HepG2 (cell line): ENCODE measurements around the gene SIGLEC1. TPM values are rescaled to one million over a fixed set of nuclear protein-coding genes. Genes with fewer than 3 reads are reported as not detected.

Experiments used
- ATF7 ChIP-seq, 2 experiments: fragments of 450-650 bp in 1 of 2; sonication (generic) in 1 of 2; formaldehyde crosslinking in 1 of 2; IDR thresholded peaks; 2 replicates each; pipeline versions ENCODE4 v1.4.0 to v1.6.1; 2016 to 2020; ENCODE audit warnings: antibody characterized with exemption in 1 of 2, mild to moderate bottlenecking in 1 of 2, missing genetic modification reagents in 1 of 2
- FOXK2 ChIP-seq: fragments of 450-650 bp; IDR thresholded peaks from 2 replicates; pipeline ENCODE4 v1.6.1; 2016
- HDAC6 ChIP-seq: fragments of 200-600 bp; sonication (generic); IDR thresholded peaks from 2 replicates; pipeline ENCODE4 v1.7.0; 2017; ENCODE audit warnings: mild to moderate bottlenecking, antibody characterized with exemption, low read length, low read depth
- JUN ChIP-seq: sonication (generic); formaldehyde crosslinking; IDR thresholded peaks from 2 replicates; pipeline ENCODE4 v1.4.0; 2020; ENCODE audit warnings: mild to moderate bottlenecking, missing genetic modification reagents
- MIER2 ChIP-seq: IDR thresholded peaks from 2 replicates; pipeline ENCODE4 v1.6.1; 2016; ENCODE audit warnings: missing biosample characterization, missing genetic modification reagents
- MIER3 ChIP-seq: IDR thresholded peaks from 2 replicates; pipeline ENCODE4 v1.6.1; 2016; ENCODE audit warnings: missing compliant biosample characterization, borderline replicate concordance
- PAX8 ChIP-seq: sonication (generic); formaldehyde crosslinking; IDR thresholded peaks from 2 replicates; pipeline ENCODE4 v1.8.0; 2022; ENCODE audit warnings: mild to moderate bottlenecking, missing genetic modification reagents, borderline replicate concordance
- RAD21 ChIP-seq: fragments of 450-650 bp; formaldehyde crosslinking; IDR thresholded peaks from 2 replicates; pipeline ENCODE4 v1.5.0; 2020; ENCODE audit warnings: mild to moderate bottlenecking
- ZBTB7B ChIP-seq: sonication (generic); formaldehyde crosslinking; IDR thresholded peaks from 2 replicates; pipeline ENCODE4 v1.4.0; 2020; ENCODE audit warnings: missing genetic modification reagents
- ZNF367 ChIP-seq: sonication (generic); formaldehyde crosslinking; IDR thresholded peaks from 2 replicates; pipeline ENCODE4 v1.4.0; 2020; ENCODE audit warnings: missing genetic modification reagents, borderline replicate concordance
- ZNF570 ChIP-seq: sonication (generic); formaldehyde crosslinking; IDR thresholded peaks from 2 replicates; pipeline ENCODE4 v1.4.0; 2020; ENCODE audit warnings: mild to moderate bottlenecking, missing genetic modification reagents, borderline replicate concordance
- ZNF724P ChIP-seq: sonication (generic); formaldehyde crosslinking; IDR thresholded peaks from 2 replicates; pipeline ENCODE4 v1.8.0; 2022; ENCODE audit warnings: missing genetic modification reagents, borderline replicate concordance
- polyA plus RNA-seq, 8 experiments: library from polyadenylated mRNA; depleted of rRNA in 3 of 8; stranded (reverse) in 7 of 8; unstranded in 1 of 8; fragments of >200 nt; fragmentation: Illumina TruSeq in 4 of 8; extraction: Trizol in 4 of 8; gene quantifications; 2 replicates each; pipeline versions ENCODE4 v1.2.1 to v1.2.3, GENCODE V29; 2011 to 2016; ENCODE audit warnings: low read depth in 4 of 8, missing spikeins in 1 of 8, mixed read lengths in 1 of 8; ENCODE audit not compliant: insufficient read depth in 1 of 8
- total RNA-seq, 5 experiments: library from RNA; depleted of rRNA; stranded (reverse); fragments of >200 nt; fragmentation: Illumina TruSeq; extraction: Trizol; gene quantifications; 2 replicates each; pipeline ENCODE4 v1.2.3, GENCODE V29; 2016; ENCODE audit warnings: low read depth in 1 of 5
- TF ChIP-seq, protein P1 (sequence below): sonication (generic); formaldehyde crosslinking; IDR thresholded peaks from 2 replicates; pipeline ENCODE4 v1.9.0; 2021; ENCODE audit warnings: mild to moderate bottlenecking, missing genetic modification reagents
- TF ChIP-seq, protein P2 (sequence below): sonication (generic); formaldehyde crosslinking; IDR thresholded peaks from 2 replicates; pipeline ENCODE4 v1.4.0; 2020; ENCODE audit warnings: missing genetic modification reagents; ENCODE audit errors: not compliant biosample characterization
- TF ChIP-seq, protein P3 (sequence below): sonication (generic); formaldehyde crosslinking; IDR thresholded peaks from 2 replicates; pipeline ENCODE4 v1.4.0; 2020; ENCODE audit warnings: mild to moderate bottlenecking, missing genetic modification reagents
- TF ChIP-seq, protein P4 (sequence below): IDR thresholded peaks from 2 replicates; pipeline ENCODE4 v1.6.1; 2016; ENCODE audit warnings: missing biosample characterization, missing genetic modification reagents, low read depth

Gene SIGLEC1
- total and polyA plus RNA-seq, 2 of the 13 experiments (the other 11 are each of a cell fraction or from before 2014, with no cell fraction given) = 0.01 TPM; not detected in 1

DNA sequence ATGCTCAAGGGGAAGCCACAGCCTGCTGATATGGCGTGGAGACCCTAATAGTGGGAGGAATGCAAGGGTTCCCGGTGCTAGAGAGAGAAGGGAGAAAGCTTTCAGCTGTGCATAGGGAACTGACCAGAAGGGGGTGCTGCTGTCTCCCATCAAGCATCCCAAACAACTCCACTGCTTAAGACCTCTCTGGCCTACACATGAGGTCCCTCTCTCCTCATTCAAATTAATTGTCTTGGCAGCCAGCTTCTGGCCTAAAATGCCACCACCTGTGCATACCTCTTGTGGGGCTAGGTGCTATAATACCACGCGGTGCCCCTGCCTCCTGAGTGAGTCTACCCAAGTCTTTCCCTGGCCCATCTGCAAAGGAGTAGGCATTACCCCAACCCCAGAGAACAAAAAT, 40.7 kb upstream of the SIGLEC1 start (continued):
- TF ChIP-seq, protein P1, sequence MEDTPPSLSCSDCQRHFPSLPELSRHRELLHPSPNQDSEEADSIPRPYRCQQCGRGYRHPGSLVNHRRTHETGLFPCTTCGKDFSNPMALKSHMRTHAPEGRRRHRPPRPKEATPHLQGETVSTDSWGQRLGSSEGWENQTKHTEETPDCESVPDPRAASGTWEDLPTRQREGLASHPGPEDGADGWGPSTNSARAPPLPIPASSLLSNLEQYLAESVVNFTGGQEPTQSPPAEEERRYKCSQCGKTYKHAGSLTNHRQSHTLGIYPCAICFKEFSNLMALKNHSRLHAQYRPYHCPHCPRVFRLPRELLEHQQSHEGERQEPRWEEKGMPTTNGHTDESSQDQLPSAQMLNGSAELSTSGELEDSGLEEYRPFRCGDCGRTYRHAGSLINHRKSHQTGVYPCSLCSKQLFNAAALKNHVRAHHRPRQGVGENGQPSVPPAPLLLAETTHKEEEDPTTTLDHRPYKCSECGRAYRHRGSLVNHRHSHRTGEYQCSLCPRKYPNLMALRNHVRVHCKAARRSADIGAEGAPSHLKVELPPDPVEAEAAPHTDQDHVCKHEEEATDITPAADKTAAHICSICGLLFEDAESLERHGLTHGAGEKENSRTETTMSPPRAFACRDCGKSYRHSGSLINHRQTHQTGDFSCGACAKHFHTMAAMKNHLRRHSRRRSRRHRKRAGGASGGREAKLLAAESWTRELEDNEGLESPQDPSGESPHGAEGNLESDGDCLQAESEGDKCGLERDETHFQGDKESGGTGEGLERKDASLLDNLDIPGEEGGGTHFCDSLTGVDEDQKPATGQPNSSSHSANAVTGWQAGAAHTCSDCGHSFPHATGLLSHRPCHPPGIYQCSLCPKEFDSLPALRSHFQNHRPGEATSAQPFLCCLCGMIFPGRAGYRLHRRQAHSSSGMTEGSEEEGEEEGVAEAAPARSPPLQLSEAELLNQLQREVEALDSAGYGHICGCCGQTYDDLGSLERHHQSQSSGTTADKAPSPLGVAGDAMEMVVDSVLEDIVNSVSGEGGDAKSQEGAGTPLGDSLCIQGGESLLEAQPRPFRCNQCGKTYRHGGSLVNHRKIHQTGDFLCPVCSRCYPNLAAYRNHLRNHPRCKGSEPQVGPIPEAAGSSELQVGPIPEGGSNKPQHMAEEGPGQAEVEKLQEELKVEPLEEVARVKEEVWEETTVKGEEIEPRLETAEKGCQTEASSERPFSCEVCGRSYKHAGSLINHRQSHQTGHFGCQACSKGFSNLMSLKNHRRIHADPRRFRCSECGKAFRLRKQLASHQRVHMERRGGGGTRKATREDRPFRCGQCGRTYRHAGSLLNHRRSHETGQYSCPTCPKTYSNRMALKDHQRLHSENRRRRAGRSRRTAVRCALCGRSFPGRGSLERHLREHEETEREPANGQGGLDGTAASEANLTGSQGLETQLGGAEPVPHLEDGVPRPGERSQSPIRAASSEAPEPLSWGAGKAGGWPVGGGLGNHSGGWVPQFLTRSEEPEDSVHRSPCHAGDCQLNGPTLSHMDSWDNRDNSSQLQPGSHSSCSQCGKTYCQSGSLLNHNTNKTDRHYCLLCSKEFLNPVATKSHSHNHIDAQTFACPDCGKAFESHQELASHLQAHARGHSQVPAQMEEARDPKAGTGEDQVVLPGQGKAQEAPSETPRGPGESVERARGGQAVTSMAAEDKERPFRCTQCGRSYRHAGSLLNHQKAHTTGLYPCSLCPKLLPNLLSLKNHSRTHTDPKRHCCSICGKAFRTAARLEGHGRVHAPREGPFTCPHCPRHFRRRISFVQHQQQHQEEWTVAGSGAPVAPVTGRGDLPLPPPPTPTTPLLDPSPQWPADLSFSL (CRISPR knock-in tag) = no peak
- TF ChIP-seq PAX8 (CRISPR knock-in tag) (no peak), MIER2 (CRISPR knock-in tag) (no peak), HDAC6 (no peak), JUN (no peak), ZNF724P (CRISPR knock-in tag) (no peak), RAD21 (CRISPR knock-in tag) (peak; percentile 84), MIER3 (no peak), ZBTB7B (CRISPR knock-in tag) (no peak), ZNF367 (CRISPR knock-in tag) (no peak), ATF7 (IDR thresholded peaks at IDR 0.05) (no peak), ATF7 (CRISPR knock-in tag; IDR thresholded peaks at IDR 0.05) (no peak), ZNF570 (CRISPR knock-in tag) (no peak), FOXK2 (no peak)
- TF ChIP-seq, protein P2, sequence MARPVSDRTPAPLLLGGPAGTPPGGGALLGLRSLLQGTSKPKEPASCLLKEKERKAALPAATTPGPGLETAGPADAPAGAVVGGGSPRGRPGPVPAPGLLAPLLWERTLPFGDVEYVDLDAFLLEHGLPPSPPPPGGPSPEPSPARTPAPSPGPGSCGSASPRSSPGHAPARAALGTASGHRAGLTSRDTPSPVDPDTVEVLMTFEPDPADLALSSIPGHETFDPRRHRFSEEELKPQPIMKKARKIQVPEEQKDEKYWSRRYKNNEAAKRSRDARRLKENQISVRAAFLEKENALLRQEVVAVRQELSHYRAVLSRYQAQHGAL = no peak
- TF ChIP-seq, protein P3, sequence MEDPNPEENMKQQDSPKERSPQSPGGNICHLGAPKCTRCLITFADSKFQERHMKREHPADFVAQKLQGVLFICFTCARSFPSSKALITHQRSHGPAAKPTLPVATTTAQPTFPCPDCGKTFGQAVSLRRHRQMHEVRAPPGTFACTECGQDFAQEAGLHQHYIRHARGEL = no peak
- TF ChIP-seq, protein P4, sequence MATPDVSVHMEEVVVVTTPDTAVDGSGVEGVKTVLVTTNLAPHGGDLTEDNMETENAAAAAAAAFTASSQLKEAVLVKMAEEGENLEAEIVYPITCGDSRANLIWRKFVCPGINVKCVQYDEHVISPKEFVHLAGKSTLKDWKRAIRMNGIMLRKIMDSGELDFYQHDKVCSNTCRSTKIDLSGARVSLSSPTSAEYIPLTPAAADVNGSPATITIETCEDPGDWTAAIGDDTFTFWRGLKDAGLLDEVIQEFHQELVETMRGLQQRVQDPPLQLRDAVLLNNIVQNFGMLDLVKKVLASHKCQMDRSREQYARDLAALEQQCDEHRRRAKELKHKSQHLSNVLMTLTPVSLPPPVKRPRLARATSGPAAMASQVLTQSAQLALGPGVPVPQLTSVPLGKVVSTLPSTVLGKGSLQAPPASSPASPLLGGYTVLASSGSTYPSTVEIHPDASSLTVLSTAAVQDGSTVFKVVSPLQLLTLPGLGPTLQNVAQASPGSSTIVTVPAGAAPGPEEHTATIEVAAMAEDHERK (CRISPR knock-in tag) = no peak
